SK-N-SH (cell line): ENCODE measurements around the gene NRIP1. TPM values are rescaled to one million over a fixed set of nuclear protein-coding genes. Genes with fewer than 3 reads are reported as not detected.

Experiments
- CTCF ChIA-PET: fragments of 300-600, 350-600 bp; formaldehyde crosslinking; extraction: SDS; loops from one replicate; lab custom pipeline; 2021; lab: Yijun Ruan, JAX
- POLR2A ChIA-PET: fragments of 350-600 bp; sonication (Branson Sonifier 250); formaldehyde crosslinking; extraction: SDS; loops from one replicate; lab custom pipeline; 2020; ENCODE audit warnings: antibody characterized with exemption, inconsistent platforms; lab: Yijun Ruan, JAX
- DNase-seq: peaks from one replicate; pipeline ENCODE4 v3.0.0; 2012
- H2AFZ ChIP-seq: fragments of 200-600 bp; sonication (generic); 2 replicates; pipeline ENCODE4 v1.8.1; 2016; ENCODE audit warnings: antibody characterized with exemption, mild to moderate bottlenecking, low read depth
- H3F3A ChIP-seq: fragments of 200-600 bp; sonication (generic); replicated peaks from 2 replicates; pipeline ENCODE3; 2016; ENCODE audit warnings: antibody characterized with exemption, mild to moderate bottlenecking; ENCODE audit not compliant: insufficient read depth
- H3K27ac ChIP-seq, 2 experiments: fragments of 200-500 bp in 1 of 2; fragments of 200-600 bp in 1 of 2; sonication (Bioruptor generic) in 1 of 2; sonication (generic), shearing (Covaris generic) in 1 of 2; 2 replicates each; pipeline versions ENCODE4 v1.5.1 to v1.6.1; 2014 to 2016; ENCODE audit warnings: low read depth in 2 of 2, inconsistent platforms in 1 of 2, low read length in 1 of 2, mild to moderate bottlenecking in 1 of 2, mixed read lengths in 1 of 2
- H3K27me3 ChIP-seq: fragments of 200-600 bp; sonication (generic), shearing (Covaris generic); 2 replicates; pipeline ENCODE4 v1.6.1; 2016; ENCODE audit warnings: mixed run types; ENCODE audit not compliant: insufficient read depth
- H3K36me3 ChIP-seq, 2 experiments: fragments of 200-500 bp in 1 of 2; fragments of 200-600 bp in 1 of 2; sonication (Bioruptor generic) in 1 of 2; sonication (generic) in 1 of 2; replicated peaks in 1 of 2; 2 replicates each; pipeline versions ENCODE3 to v1.5.1; 2014 to 2016; ENCODE audit warnings: low read length in 1 of 2, mild to moderate bottlenecking in 1 of 2; ENCODE audit not compliant: insufficient read depth in 2 of 2, control insufficient read depth in 1 of 2
- H3K4me1 ChIP-seq, 2 experiments: fragments of 200-500 bp in 1 of 2; fragments of 200-600 bp in 1 of 2; sonication (Bioruptor generic) in 1 of 2; sonication (generic), shearing (Covaris generic) in 1 of 2; 2 replicates each; pipeline versions ENCODE4 v1.5.1 to v1.6.1; 2014 to 2016; ENCODE audit warnings: low read depth in 1 of 2, low read length in 1 of 2, mixed run types in 1 of 2; ENCODE audit not compliant: insufficient read depth in 2 of 2, control insufficient read depth in 1 of 2
- H3K4me2 ChIP-seq: fragments of 200-600 bp; sonication (generic), shearing (Covaris generic); 2 replicates; pipeline ENCODE4 v1.6.1; 2017; ENCODE audit warnings: mixed run types
- H3K4me3 ChIP-seq, 2 experiments: fragments of 200-500 bp in 1 of 2; fragments of 200-600 bp in 1 of 2; sonication (Bioruptor generic) in 1 of 2; sonication (generic), shearing (Covaris generic) in 1 of 2; 2 replicates each; pipeline versions ENCODE4 v1.5.1 to v1.8.1; 2014 to 2016; ENCODE audit warnings: low read depth in 2 of 2, inconsistent platforms in 1 of 2, low read length in 1 of 2, mild to moderate bottlenecking in 1 of 2, mixed read lengths in 1 of 2, moderate library complexity in 1 of 2
- H3K79me2 ChIP-seq: fragments of 200-600 bp; sonication (generic); 2 replicates; pipeline ENCODE4 v1.8.1; 2017; ENCODE audit warnings: mild to moderate bottlenecking; ENCODE audit not compliant: insufficient read depth
- H3K9ac ChIP-seq: fragments of 200-600 bp; sonication (generic); 2 replicates; pipeline ENCODE4 v1.6.1; 2017; ENCODE audit warnings: mixed run types
- H3K9me2 ChIP-seq: fragments of 200-600 bp; sonication (generic); 2 replicates; pipeline ENCODE4 v1.6.1; 2017; ENCODE audit warnings: mixed run types
- H3K9me3 ChIP-seq: fragments of 200-600 bp; sonication (generic); 2 replicates; pipeline ENCODE4 v1.6.1; 2017; ENCODE audit warnings: mixed run types, mild to moderate bottlenecking, moderate library complexity
- H4K20me1 ChIP-seq: fragments of 200-600 bp; sonication (generic); 2 replicates; pipeline ENCODE4 v1.6.1; 2017; ENCODE audit warnings: mild to moderate bottlenecking, mixed run types; ENCODE audit not compliant: insufficient read depth
- ELF1 ChIP-seq: IDR thresholded peaks from 2 replicates; pipeline ENCODE4 v1.4.0; 2012
- GATA2 ChIP-seq: sonication (generic); formaldehyde crosslinking; IDR thresholded peaks from 2 replicates; pipeline ENCODE4 v1.5.0; 2020; ENCODE audit warnings: mild to moderate bottlenecking, missing genetic modification reagents
- IRF3 ChIP-seq: fragments of 150-350 bp; IDR thresholded peaks from 2 replicates; pipeline ENCODE4 v1.6.1; 2016; ENCODE audit warnings: mild to moderate bottlenecking, low read depth, low read length
- JUND ChIP-seq: IDR thresholded peaks from 2 replicates; pipeline ENCODE4 v1.4.0; 2012
- NFIC ChIP-seq: IDR thresholded peaks from 2 replicates; pipeline ENCODE4 v1.4.0; 2012; ENCODE audit warnings: borderline replicate concordance
- RCOR1 ChIP-seq: fragments of 150-350 bp; IDR thresholded peaks from 2 replicates; pipeline ENCODE4 v1.6.1; 2017; ENCODE audit warnings: antibody characterized with exemption, low read length
- TAF1 ChIP-seq: IDR thresholded peaks from 2 replicates; pipeline ENCODE4 v1.6.1; 2012; ENCODE audit warnings: low read depth, mild to moderate bottlenecking, low read length, moderate library complexity, borderline replicate concordance
- TEAD4 ChIP-seq: IDR thresholded peaks from 2 replicates; pipeline ENCODE4 v1.4.0; 2012; ENCODE audit warnings: mild to moderate bottlenecking, borderline replicate concordance; ENCODE audit not compliant: insufficient read depth
- USF1 ChIP-seq: IDR thresholded peaks from 2 replicates; pipeline ENCODE4 v1.4.0; 2012; ENCODE audit warnings: low read depth, borderline replicate concordance
- USF2 ChIP-seq: fragments of 150-350 bp; IDR thresholded peaks from 2 replicates; pipeline ENCODE4 v1.6.1; 2017; ENCODE audit warnings: antibody characterized with exemption, low read length, low read depth, borderline replicate concordance
- whole genome bisulfite sequencing: methylation state at CpG from one replicate; pipeline ENCODE4 v1.1.6; 2017; ENCODE audit warnings: low lambda C conversion rate; 5-methylcytosine and 5-hydroxymethylcytosine counted together
- polyA plus RNA-seq, 3 experiments: library from polyadenylated mRNA; depleted of rRNA; stranded (reverse); fragments of >200 nt; gene quantifications; 2 replicates each; pipeline ENCODE4 v1.2.3, GENCODE V29; 2012

Gene NRIP1
- polyA plus RNA-seq, 1 of the 3 experiments (the other 2 are of a cell fraction), result 0.02 TPM

GRCh38 chr21:14985306-14985705, 79.5 kb downstream of the NRIP1 start:
- no peak overlapping the region for H3K4me2 ChIP-seq
- no peaks in the 10 kb centered on the region for H3K79me2 ChIP-seq
- H3K9me2 ChIP-seq, result no peaks in the 10 kb centered on the region
- no peaks in the 10 kb centered on the region for H3F3A ChIP-seq
- no peaks in the 10 kb centered on the region for H4K20me1 ChIP-seq
- no peaks in the 10 kb centered on the region for H3K9me3 ChIP-seq
- TF ChIP-seq ELF1 (no peak), GATA2 (CRISPR knock-in tag) (no peak), TAF1 (no peak)
- H3K27ac ChIP-seq, result no peak overlapping the region
- DNase-seq, result no peak
- no peak overlapping the region for H3K9ac ChIP-seq
- ChIA-PET CTCF (no interaction called here), POLR2A (no interaction called here)
- H2AFZ ChIP-seq, result no peak overlapping the region
- WGBS, result 14% methylated on average over 3 of the region's 3 CpGs
- H3K4me3 ChIP-seq, result no peak overlapping the region
- H3K27me3 ChIP-seq, result no peaks in the 10 kb centered on the region
- H3K4me1 ChIP-seq, result no peaks in the 10 kb centered on the region
- no peaks in the 10 kb centered on the region for H3K36me3 ChIP-seq

- Histone ChIP-seq H3K36me3 (no peaks in the 10 kb centered on the region), H2AFZ (no peak overlapping the region), H3K9ac (no peak overlapping the region), H3K9me3 (no peaks in the 10 kb centered on the region), H3K4me3 (no peak overlapping the region), H4K20me1 (no peaks in the 10 kb centered on the region), H3K79me2 (no peaks in the 10 kb centered on the region), H3K27ac (no peak overlapping the region), H3F3A (no peaks in the 10 kb centered on the region), H3K4me1 (no peaks in the 10 kb centered on the region)
- 7% methylated on average over 3 of the region's 3 CpGs for WGBS
- DNase-seq, result no peak
- TF ChIP-seq USF2, result no peak
- TF ChIP-seq TEAD4, result no peak
- no peak for TF ChIP-seq ELF1
- TF ChIP-seq NFIC, result no peak
- no peak for TF ChIP-seq JUND
- no peak for TF ChIP-seq USF1
- no peak for TF ChIP-seq IRF3
- no peak for TF ChIP-seq RCOR1
- TF ChIP-seq, all 33 proteins: peak for 0
- ChIA-PET POLR2A (no interaction called here), CTCF (no interaction called here)
- no peaks in the 10 kb centered on the region for H3K27me3 ChIP-seq
- H3K9me2 ChIP-seq, result no peaks in the 10 kb centered on the region
- H3K4me2 ChIP-seq, result no peak overlapping the region
Observed at GRCh38 chr21:14982336-14982735, 82.5 kb downstream of the NRIP1 start.
